ENCODE results near the gene ACTL7B. TPM values are rescaled to one million over a fixed set of nuclear protein-coding genes. Genes with fewer than 3 reads are reported as not detected.
A peak's percentile ranks its signal among the peaks of the same experiment; 100 is the strongest.

Gene ACTL7B
- total RNA-seq, 1 experiment from 2014 or later = not detected

DNA sequence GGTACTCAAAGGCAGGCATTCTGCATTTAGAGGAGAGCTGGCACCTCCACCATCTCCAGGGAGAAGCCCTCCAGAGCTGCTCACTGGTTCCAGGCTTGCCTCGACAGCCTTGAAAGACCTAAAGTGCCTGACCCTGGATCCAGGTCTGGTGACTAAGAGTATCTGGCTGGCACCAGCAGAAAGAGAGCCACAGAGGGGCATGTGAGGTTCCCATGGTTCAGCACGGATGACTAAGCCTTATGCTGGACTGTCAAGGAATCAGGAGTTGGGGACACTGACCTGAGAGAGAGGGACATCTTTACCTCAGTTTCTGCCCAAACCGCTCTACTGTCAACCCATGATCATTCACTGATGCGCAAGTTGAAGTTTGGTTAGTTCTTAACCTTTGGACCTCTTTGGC is 9.3 kb upstream of the ACTL7B start:
- CTCF ChIA-PET = interaction anchor here (0.8 to 1.4 kb wide), 6 partner anchors 11 to 299 kb away, joined by 3 to 9 read pairs (median 4); no protein-coding TSS in a partner anchor
- ATAC-seq (no peak; the same call in 1 of the 2 replicates), DNase-seq (ENCODE audit: low spot score) (no peak)
- H3K9me3 Mint-ChIP-seq = no peaks in the 10 kb centered on the region
- H3K27me3 Mint-ChIP-seq (ENCODE audit: low read depth) = no peaks in the 10 kb centered on the region
- H3K4me1 Mint-ChIP-seq = no peaks in the 10 kb centered on the region
- POLR2A ChIA-PET = interaction anchor here (0.6 kb wide), 1 partner anchor 11 kb away, joined by 3 read pairs; no protein-coding TSS in a partner anchor
- H3K27ac Mint-ChIP-seq = no peak overlapping the region
- H3K36me3 Mint-ChIP-seq = peaks cover 16% of the 10 kb centered on the region
- no peak for TF ChIP-seq ZNF416 (CRISPR knock-in tag; IDR thresholded peaks at IDR 0.05)
- no peak for TF ChIP-seq GRHL2 (CRISPR knock-in tag; IDR thresholded peaks at IDR 0.05; ENCODE audit: insufficient replicate concordance, severe bottlenecking)
- TF ChIP-seq ATF1 (CRISPR knock-in tag; IDR thresholded peaks at IDR 0.05) = no peak
- no peak for TF ChIP-seq TEAD1 (CRISPR knock-in tag; IDR thresholded peaks at IDR 0.05)
- TF ChIP-seq, protein P1, sequence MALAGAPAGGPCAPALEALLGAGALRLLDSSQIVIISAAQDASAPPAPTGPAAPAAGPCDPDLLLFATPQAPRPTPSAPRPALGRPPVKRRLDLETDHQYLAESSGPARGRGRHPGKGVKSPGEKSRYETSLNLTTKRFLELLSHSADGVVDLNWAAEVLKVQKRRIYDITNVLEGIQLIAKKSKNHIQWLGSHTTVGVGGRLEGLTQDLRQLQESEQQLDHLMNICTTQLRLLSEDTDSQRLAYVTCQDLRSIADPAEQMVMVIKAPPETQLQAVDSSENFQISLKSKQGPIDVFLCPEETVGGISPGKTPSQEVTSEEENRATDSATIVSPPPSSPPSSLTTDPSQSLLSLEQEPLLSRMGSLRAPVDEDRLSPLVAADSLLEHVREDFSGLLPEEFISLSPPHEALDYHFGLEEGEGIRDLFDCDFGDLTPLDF (CRISPR knock-in tag; IDR thresholded peaks at IDR 0.05) = no peak
- no peak for TF ChIP-seq RORB (CRISPR knock-in tag; IDR thresholded peaks at IDR 0.05)
- H3K4me3 Mint-ChIP-seq = no peak overlapping the region

DNA sequence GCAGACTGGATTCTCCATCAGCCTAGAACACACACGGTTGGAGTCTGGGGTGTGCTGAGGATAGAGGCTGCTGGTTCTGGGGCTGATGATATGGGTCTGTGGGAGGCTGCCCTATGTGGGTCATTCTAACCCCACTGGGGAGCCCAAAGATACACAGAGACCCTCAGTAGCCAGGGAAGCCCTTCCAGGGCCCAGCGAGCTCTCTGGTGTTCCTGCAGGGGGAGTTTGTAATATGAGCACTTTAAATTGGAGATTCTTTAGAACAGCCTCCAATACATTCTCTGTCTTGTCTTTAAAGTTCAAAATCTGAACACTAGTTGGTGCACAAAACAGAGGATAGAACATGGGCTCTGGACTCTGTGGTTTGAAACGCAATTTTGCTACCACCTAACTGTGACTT is 8.7 kb upstream of the ACTL7B start:
- H3K4me1 Mint-ChIP-seq = no peaks in the 10 kb centered on the region
- H3K9me3 Mint-ChIP-seq = no peaks in the 10 kb centered on the region
- TF ChIP-seq KAT7 (CRISPR knock-in tag; IDR thresholded peaks at IDR 0.05; ENCODE audit: borderline replicate concordance) = no peak
- TF ChIP-seq, protein P2, sequence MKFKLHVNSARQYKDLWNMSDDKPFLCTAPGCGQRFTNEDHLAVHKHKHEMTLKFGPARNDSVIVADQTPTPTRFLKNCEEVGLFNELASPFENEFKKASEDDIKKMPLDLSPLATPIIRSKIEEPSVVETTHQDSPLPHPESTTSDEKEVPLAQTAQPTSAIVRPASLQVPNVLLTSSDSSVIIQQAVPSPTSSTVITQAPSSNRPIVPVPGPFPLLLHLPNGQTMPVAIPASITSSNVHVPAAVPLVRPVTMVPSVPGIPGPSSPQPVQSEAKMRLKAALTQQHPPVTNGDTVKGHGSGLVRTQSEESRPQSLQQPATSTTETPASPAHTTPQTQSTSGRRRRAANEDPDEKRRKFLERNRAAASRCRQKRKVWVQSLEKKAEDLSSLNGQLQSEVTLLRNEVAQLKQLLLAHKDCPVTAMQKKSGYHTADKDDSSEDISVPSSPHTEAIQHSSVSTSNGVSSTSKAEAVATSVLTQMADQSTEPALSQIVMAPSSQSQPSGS (CRISPR knock-in tag; IDR thresholded peaks at IDR 0.05; ENCODE audit: borderline replicate concordance, low read depth) = no peak
- no peak for TF ChIP-seq TCF7 (CRISPR knock-in tag; IDR thresholded peaks at IDR 0.05; ENCODE audit: low read depth)
- no peak for TF ChIP-seq PRRX2 (CRISPR knock-in tag; IDR thresholded peaks at IDR 0.05)
- no peak for TF ChIP-seq ZNF138 (CRISPR knock-in tag; conservative IDR thresholded peaks at IDR 0.05)
- TF ChIP-seq RORB (CRISPR knock-in tag; IDR thresholded peaks at IDR 0.05) = no peak
- TF ChIP-seq, protein P3, sequence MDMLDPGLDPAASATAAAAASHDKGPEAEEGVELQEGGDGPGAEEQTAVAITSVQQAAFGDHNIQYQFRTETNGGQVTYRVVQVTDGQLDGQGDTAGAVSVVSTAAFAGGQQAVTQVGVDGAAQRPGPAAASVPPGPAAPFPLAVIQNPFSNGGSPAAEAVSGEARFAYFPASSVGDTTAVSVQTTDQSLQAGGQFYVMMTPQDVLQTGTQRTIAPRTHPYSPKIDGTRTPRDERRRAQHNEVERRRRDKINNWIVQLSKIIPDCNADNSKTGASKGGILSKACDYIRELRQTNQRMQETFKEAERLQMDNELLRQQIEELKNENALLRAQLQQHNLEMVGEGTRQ (CRISPR knock-in tag; IDR thresholded peaks at IDR 0.05) = no peak
- TF ChIP-seq, protein P4, sequence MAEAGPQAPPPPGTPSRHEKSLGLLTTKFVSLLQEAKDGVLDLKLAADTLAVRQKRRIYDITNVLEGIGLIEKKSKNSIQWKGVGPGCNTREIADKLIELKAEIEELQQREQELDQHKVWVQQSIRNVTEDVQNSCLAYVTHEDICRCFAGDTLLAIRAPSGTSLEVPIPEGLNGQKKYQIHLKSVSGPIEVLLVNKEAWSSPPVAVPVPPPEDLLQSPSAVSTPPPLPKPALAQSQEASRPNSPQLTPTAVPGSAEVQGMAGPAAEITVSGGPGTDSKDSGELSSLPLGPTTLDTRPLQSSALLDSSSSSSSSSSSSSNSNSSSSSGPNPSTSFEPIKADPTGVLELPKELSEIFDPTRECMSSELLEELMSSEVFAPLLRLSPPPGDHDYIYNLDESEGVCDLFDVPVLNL (CRISPR knock-in tag; IDR thresholded peaks at IDR 0.05; ENCODE audit: borderline replicate concordance, low read depth) = no peak
- TF ChIP-seq, protein P5, sequence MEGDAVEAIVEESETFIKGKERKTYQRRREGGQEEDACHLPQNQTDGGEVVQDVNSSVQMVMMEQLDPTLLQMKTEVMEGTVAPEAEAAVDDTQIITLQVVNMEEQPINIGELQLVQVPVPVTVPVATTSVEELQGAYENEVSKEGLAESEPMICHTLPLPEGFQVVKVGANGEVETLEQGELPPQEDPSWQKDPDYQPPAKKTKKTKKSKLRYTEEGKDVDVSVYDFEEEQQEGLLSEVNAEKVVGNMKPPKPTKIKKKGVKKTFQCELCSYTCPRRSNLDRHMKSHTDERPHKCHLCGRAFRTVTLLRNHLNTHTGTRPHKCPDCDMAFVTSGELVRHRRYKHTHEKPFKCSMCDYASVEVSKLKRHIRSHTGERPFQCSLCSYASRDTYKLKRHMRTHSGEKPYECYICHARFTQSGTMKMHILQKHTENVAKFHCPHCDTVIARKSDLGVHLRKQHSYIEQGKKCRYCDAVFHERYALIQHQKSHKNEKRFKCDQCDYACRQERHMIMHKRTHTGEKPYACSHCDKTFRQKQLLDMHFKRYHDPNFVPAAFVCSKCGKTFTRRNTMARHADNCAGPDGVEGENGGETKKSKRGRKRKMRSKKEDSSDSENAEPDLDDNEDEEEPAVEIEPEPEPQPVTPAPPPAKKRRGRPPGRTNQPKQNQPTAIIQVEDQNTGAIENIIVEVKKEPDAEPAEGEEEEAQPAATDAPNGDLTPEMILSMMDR (IDR thresholded peaks at IDR 0.05) = no peak
- no peak for TF ChIP-seq ZNF121 (CRISPR knock-in tag; IDR thresholded peaks at IDR 0.05)
- no peak for TF ChIP-seq ATF1 (CRISPR knock-in tag; IDR thresholded peaks at IDR 0.05)
- no peak for TF ChIP-seq ZNF423 (CRISPR knock-in tag; IDR thresholded peaks at IDR 0.05)
- no peak for TF ChIP-seq MYBL2 (CRISPR knock-in tag; IDR thresholded peaks at IDR 0.05)
- no peak for TF ChIP-seq EMX1 (CRISPR knock-in tag; IDR thresholded peaks at IDR 0.05)
- TF ChIP-seq, protein P6, sequence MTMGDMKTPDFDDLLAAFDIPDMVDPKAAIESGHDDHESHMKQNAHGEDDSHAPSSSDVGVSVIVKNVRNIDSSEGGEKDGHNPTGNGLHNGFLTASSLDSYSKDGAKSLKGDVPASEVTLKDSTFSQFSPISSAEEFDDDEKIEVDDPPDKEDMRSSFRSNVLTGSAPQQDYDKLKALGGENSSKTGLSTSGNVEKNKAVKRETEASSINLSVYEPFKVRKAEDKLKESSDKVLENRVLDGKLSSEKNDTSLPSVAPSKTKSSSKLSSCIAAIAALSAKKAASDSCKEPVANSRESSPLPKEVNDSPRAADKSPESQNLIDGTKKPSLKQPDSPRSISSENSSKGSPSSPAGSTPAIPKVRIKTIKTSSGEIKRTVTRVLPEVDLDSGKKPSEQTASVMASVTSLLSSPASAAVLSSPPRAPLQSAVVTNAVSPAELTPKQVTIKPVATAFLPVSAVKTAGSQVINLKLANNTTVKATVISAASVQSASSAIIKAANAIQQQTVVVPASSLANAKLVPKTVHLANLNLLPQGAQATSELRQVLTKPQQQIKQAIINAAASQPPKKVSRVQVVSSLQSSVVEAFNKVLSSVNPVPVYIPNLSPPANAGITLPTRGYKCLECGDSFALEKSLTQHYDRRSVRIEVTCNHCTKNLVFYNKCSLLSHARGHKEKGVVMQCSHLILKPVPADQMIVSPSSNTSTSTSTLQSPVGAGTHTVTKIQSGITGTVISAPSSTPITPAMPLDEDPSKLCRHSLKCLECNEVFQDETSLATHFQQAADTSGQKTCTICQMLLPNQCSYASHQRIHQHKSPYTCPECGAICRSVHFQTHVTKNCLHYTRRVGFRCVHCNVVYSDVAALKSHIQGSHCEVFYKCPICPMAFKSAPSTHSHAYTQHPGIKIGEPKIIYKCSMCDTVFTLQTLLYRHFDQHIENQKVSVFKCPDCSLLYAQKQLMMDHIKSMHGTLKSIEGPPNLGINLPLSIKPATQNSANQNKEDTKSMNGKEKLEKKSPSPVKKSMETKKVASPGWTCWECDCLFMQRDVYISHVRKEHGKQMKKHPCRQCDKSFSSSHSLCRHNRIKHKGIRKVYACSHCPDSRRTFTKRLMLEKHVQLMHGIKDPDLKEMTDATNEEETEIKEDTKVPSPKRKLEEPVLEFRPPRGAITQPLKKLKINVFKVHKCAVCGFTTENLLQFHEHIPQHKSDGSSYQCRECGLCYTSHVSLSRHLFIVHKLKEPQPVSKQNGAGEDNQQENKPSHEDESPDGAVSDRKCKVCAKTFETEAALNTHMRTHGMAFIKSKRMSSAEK (CRISPR knock-in tag; IDR thresholded peaks at IDR 0.05; ENCODE audit: borderline replicate concordance) = no peak
- TF ChIP-seq HMGA2 (CRISPR knock-in tag; IDR thresholded peaks at IDR 0.05) = no peak
- TF ChIP-seq, protein P7, sequence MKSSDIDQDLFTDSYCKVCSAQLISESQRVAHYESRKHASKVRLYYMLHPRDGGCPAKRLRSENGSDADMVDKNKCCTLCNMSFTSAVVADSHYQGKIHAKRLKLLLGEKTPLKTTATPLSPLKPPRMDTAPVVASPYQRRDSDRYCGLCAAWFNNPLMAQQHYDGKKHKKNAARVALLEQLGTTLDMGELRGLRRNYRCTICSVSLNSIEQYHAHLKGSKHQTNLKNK (CRISPR knock-in tag; IDR thresholded peaks at IDR 0.05) = no peak
- ChIA-PET CTCF (interaction anchor here (0.6 to 1.4 kb wide), 8 partner anchors 11 to 1233 kb away, joined by 3 to 9 read pairs (median 3); no protein-coding TSS in a partner anchor), POLR2A (interaction anchor here (0.6 kb wide), 1 partner anchor 10 kb away, joined by 3 read pairs; no protein-coding TSS in a partner anchor)
- ATAC-seq = peak; percentile 71
- no peak for DNase-seq (ENCODE audit: low spot score)
- H3K4me3 Mint-ChIP-seq = no peak overlapping the region
- no peak overlapping the region for H3K27ac Mint-ChIP-seq
- peaks cover 14% of the 10 kb centered on the region for H3K36me3 Mint-ChIP-seq
- no peaks in the 10 kb centered on the region for H3K27me3 Mint-ChIP-seq (ENCODE audit: low read depth)
